ENCODE measurements around the gene SLC35F6.

- TF ChIP-seq CTCF (IDR thresholded peaks at IDR 0.05; ENCODE audit: extremely low read depth in 1 of 2, insufficient read depth in 1 of 2, low read depth in 1 of 2, low read length in 2 of 2): no peak
- no peak for TF ChIP-seq FOS (IDR thresholded peaks at IDR 0.05; ENCODE audit: borderline replicate concordance, insufficient read depth, low read length)
- no peak for TF ChIP-seq MYC (IDR thresholded peaks at IDR 0.05; ENCODE audit: low read depth, low read length)
- no peak for TF ChIP-seq GATA2 (IDR thresholded peaks at IDR 0.05; ENCODE audit: insufficient read depth, insufficient read length, low read depth, low read length)
- TF ChIP-seq POLR2A (IDR thresholded peaks at IDR 0.05; ENCODE audit: low read depth, low read length): no peak
- no peak for TF ChIP-seq EZH2 (IDR thresholded peaks at IDR 0.05; ENCODE audit: borderline replicate concordance, low read depth, low read length, severe bottlenecking)
- TF ChIP-seq POLR2AphosphoS5 (IDR thresholded peaks at IDR 0.05; ENCODE audit: insufficient read depth, low read depth, low read length): no peak
Observed at GRCh38 chr2:26772064-26773001, 8.2 kb downstream of the SLC35F6 start.

All from endothelial cell of umbilical vein (primary cell).